IMR-90 (cell line): ENCODE data around the gene LRRC4C. TPM values are rescaled to one million over a fixed set of nuclear protein-coding genes. Genes with fewer than 3 reads are reported as not detected.

Source experiments
- ATAC-seq: fragments of 200-7000 bp; cut with Tn5 transposase; 2 replicates; pipeline ENCODE4 v1.9.1; 2020; ENCODE audit warnings: low read depth, mild to moderate bottlenecking, moderate library complexity
- BruUV-seq: library from RNA; stranded (reverse); fragments of 400-500 nt; replicated peaks from 2 replicates; lab custom pipeline; 2021; lab: Mats Ljungman, UMichigan
- CTCF ChIA-PET: fragments of 300-600 bp; formaldehyde crosslinking; extraction: SDS; loops from one replicate; lab custom pipeline; 2021; ENCODE audit warnings: antibody characterized with exemption; lab: Yijun Ruan, JAX
- POLR2A ChIA-PET: fragments of 300-600 bp; sonication (Branson Sonifier 250); formaldehyde crosslinking; loops from one replicate; lab custom pipeline; 2022; ENCODE audit warnings: antibody characterized with exemption; ENCODE audit not compliant: unreplicated experiment; lab: Charles Lee
- DNase-seq: peaks from one replicate; pipeline ENCODE4 v3.0.0; 2013
- H2AFZ ChIP-seq: replicated peaks from 2 replicates; pipeline ENCODE3; 2013; ENCODE audit warnings: low read length, mild to moderate bottlenecking; ENCODE audit not compliant: poor library complexity
- H2AK5ac ChIP-seq: 2 replicates; pipeline ENCODE4 v1.6.1; 2013; ENCODE audit warnings: low read depth, low read length, inconsistent platforms
- H2AK9ac ChIP-seq: replicated peaks from 2 replicates; pipeline ENCODE3; 2013; ENCODE audit warnings: mild to moderate bottlenecking, low read depth, low read length, moderate library complexity; ENCODE audit not compliant: poor library complexity
- H2BK120ac ChIP-seq: 2 replicates; pipeline ENCODE4 v1.6.1; 2013; ENCODE audit warnings: low read depth, low read length, inconsistent platforms
- H2BK15ac ChIP-seq: 3 replicates; pipeline ENCODE4 v1.6.1; 2013; ENCODE audit warnings: low read depth, low read length, inconsistent platforms
- H2BK20ac ChIP-seq: 2 replicates; pipeline ENCODE4 v1.6.1; 2013; ENCODE audit warnings: low read depth, mild to moderate bottlenecking, inconsistent platforms, low read length, moderate library complexity
- H2BK5ac ChIP-seq: 2 replicates; pipeline ENCODE4 v1.6.1; 2013; ENCODE audit warnings: mild to moderate bottlenecking, low read depth, low read length, inconsistent platforms; ENCODE audit not compliant: poor library complexity, severe bottlenecking
- H3K14ac ChIP-seq: replicated peaks from 2 replicates; pipeline ENCODE4 v1.6.1; 2013; ENCODE audit warnings: low read depth, low read length, inconsistent platforms
- H3K18ac ChIP-seq: 2 replicates; pipeline ENCODE4 v1.6.1; 2013; ENCODE audit warnings: low read depth, low read length, control low read depth
- H3K23ac ChIP-seq: 2 replicates; pipeline ENCODE4 v1.6.1; 2013; ENCODE audit warnings: low read depth, low read length, inconsistent platforms
- H3K27ac ChIP-seq: 2 replicates; pipeline ENCODE4 v1.5.1; 2013; ENCODE audit warnings: mild to moderate bottlenecking, control low read depth, low read length; ENCODE audit not compliant: insufficient read depth
- H3K27me3 ChIP-seq: 2 replicates; pipeline ENCODE4 v1.6.1; 2013; ENCODE audit warnings: low read length; ENCODE audit not compliant: control insufficient read depth, insufficient read depth
- H3K36me3 ChIP-seq: 2 replicates; pipeline ENCODE4 v1.6.1; 2013; ENCODE audit warnings: low read length, mixed read lengths; ENCODE audit not compliant: control insufficient read depth, insufficient read depth
- H3K4ac ChIP-seq: 2 replicates; pipeline ENCODE4 v1.6.1; 2013; ENCODE audit warnings: low read depth, low read length, inconsistent platforms
- H3K4me1 ChIP-seq: 2 replicates; pipeline ENCODE4 v1.6.1; 2013; ENCODE audit warnings: low read length, mixed read lengths; ENCODE audit not compliant: control insufficient read depth, insufficient read depth
- H3K4me2 ChIP-seq: 2 replicates; pipeline ENCODE4 v1.6.1; 2013; ENCODE audit warnings: low read depth, mild to moderate bottlenecking, control low read depth, low read length, moderate library complexity
- H3K4me3 ChIP-seq: 2 replicates; pipeline ENCODE4 v1.5.1; 2013; ENCODE audit warnings: low read depth, mild to moderate bottlenecking, control low read depth, low read length, moderate library complexity; ENCODE audit not compliant: insufficient read depth
- H3K56ac ChIP-seq: 2 replicates; pipeline ENCODE4 v1.6.1; 2013; ENCODE audit warnings: low read length, inconsistent platforms; ENCODE audit not compliant: insufficient read depth; ENCODE audit errors: extremely low read depth
- H3K79me1 ChIP-seq, 2 experiments: 2 replicates each; pipeline ENCODE4 v1.6.1; 2013; ENCODE audit warnings: low read length in 2 of 2, inconsistent platforms in 1 of 2, low read depth in 1 of 2
- H3K9ac ChIP-seq: 2 replicates; pipeline ENCODE4 v1.6.1; 2013; ENCODE audit warnings: low read depth, low read length, control low read depth
- H3K9me1 ChIP-seq: 2 replicates; pipeline ENCODE4 v1.6.1; 2013; ENCODE audit warnings: low read length, inconsistent platforms; ENCODE audit not compliant: insufficient read depth
- H3K9me3 ChIP-seq: 2 replicates; pipeline ENCODE4 v1.6.1; 2013; ENCODE audit warnings: low read length; ENCODE audit not compliant: control insufficient read depth, insufficient read depth
- H4K20me1 ChIP-seq: 2 replicates; pipeline ENCODE4 v1.6.1; 2013; ENCODE audit warnings: low read length, inconsistent platforms; ENCODE audit not compliant: insufficient read depth
- H4K5ac ChIP-seq: 2 replicates; pipeline ENCODE4 v1.6.1; 2013; ENCODE audit warnings: mild to moderate bottlenecking, low read depth, low read length, control low read depth
- H4K8ac ChIP-seq, 2 experiments: 2 replicates each; pipeline ENCODE4 v1.6.1; 2013; ENCODE audit warnings: low read depth in 2 of 2, low read length in 2 of 2, control low read depth in 1 of 2, inconsistent platforms in 1 of 2
- H4K91ac ChIP-seq: 2 replicates; pipeline ENCODE4 v1.6.1; 2013; ENCODE audit warnings: low read depth, low read length, inconsistent platforms; ENCODE audit not compliant: insufficient read depth
- BHLHE40 ChIP-seq: fragments of 150-350 bp; IDR thresholded peaks from 2 replicates; pipeline ENCODE4 v1.6.1; 2016; ENCODE audit warnings: mild to moderate bottlenecking, low read depth, low read length
- CEBPB ChIP-seq: IDR thresholded peaks from 2 replicates; pipeline ENCODE4 v1.6.1; 2012; ENCODE audit warnings: low read depth, low read length, improper control_type of control experiment
- CHD1 ChIP-seq: IDR thresholded peaks from 2 replicates; pipeline ENCODE4 v1.6.1; 2012; ENCODE audit warnings: low read depth, low read length, improper control_type of control experiment
- FOS ChIP-seq: fragments of 150-350 bp; IDR thresholded peaks from 2 replicates; pipeline ENCODE4 v1.6.1; 2016; ENCODE audit warnings: low read depth, low read length
- MAFK ChIP-seq: IDR thresholded peaks from 2 replicates; pipeline ENCODE4 v1.6.1; 2012; ENCODE audit warnings: low read depth, low read length, improper control_type of control experiment
- MAZ ChIP-seq: IDR thresholded peaks from 2 replicates; pipeline ENCODE4 v1.6.1; 2012; ENCODE audit warnings: low read depth, mild to moderate bottlenecking, low read length, improper control_type of control experiment, moderate library complexity, borderline replicate concordance
- MXI1 ChIP-seq: IDR thresholded peaks from 2 replicates; pipeline ENCODE4 v1.6.1; 2012; ENCODE audit warnings: low read depth, mild to moderate bottlenecking, low read length, moderate library complexity, borderline replicate concordance
- NFE2L2 ChIP-seq: fragments of 150-350 bp; IDR thresholded peaks from 2 replicates; pipeline ENCODE4 v1.6.1; 2016; ENCODE audit warnings: low read depth, mild to moderate bottlenecking, low read length
- POLR2A ChIP-seq: IDR thresholded peaks from 2 replicates; pipeline ENCODE4 v1.6.1; 2012; ENCODE audit warnings: mild to moderate bottlenecking, low read depth, low read length
- RAD21 ChIP-seq: IDR thresholded peaks from 2 replicates; pipeline ENCODE4 v1.6.1; 2012; ENCODE audit warnings: low read length, improper control_type of control experiment
- RCOR1 ChIP-seq: IDR thresholded peaks from 2 replicates; pipeline ENCODE4 v1.6.1; 2012; ENCODE audit warnings: mild to moderate bottlenecking, low read length, improper control_type of control experiment; ENCODE audit not compliant: insufficient replicate concordance
- RFX5 ChIP-seq: IDR thresholded peaks from 2 replicates; pipeline ENCODE4 v1.8.0; 2012; ENCODE audit warnings: low read depth, mild to moderate bottlenecking, low read length, moderate library complexity
- SMC3 ChIP-seq: fragments of 150-350 bp; IDR thresholded peaks from 2 replicates; pipeline ENCODE4 v1.6.1; 2016; ENCODE audit warnings: low read depth, mild to moderate bottlenecking, antibody characterized with exemption, low read length, moderate library complexity
- WGBS, 2 experiments: methylation state at CpG; one replicate each; pipeline versions ENCODE4 v1.1.5 to v1.1.7; 2013; ENCODE audit warnings: missing lambda C conversion rate in 2 of 2; ENCODE audit not compliant: insufficient read length in 1 of 2; ENCODE audit errors: extremely low coverage in 2 of 2; 5-methylcytosine and 5-hydroxymethylcytosine counted together
- dilution Hi-C: fragments of 300-500 bp; cut with HindIII; formaldehyde crosslinking; loops from one replicate; pipeline ENCODE4 v1.14.3; 2018; ENCODE audit warnings: low sequenced_read_pairs; ENCODE audit not compliant: unreplicated experiment
- in situ Hi-C: fragments of 300-500 bp; cut with MboI; formaldehyde crosslinking; loops from 3 replicates; pipeline ENCODE4 v1.14.3; 2019; ENCODE audit warnings: low sequenced_read_pairs, inconsistent platforms, mixed read lengths
- intact Hi-C: fragments of 100-400 bp; cut with micrococcal nuclease; formaldehyde crosslinking; loops from 2 replicates; pipeline ENCODE4 v1.10.0; 2022
- polyA plus RNA-seq, 3 experiments: library from polyadenylated mRNA; depleted of rRNA; stranded (reverse); fragments of >200 nt; gene quantifications; 2 replicates each; pipeline ENCODE4 v1.2.3, GENCODE V29; 2012; ENCODE audit warnings: low replicate concordance in 1 of 3
- total RNA-seq: library from RNA; depleted of rRNA; stranded (reverse); fragments of >200 nt; gene quantifications from 2 replicates; pipeline ENCODE4 v1.2.3, GENCODE V29; 2012
- TF ChIP-seq, protein P1 (sequence below): fragments of 150-350 bp; IDR thresholded peaks from 2 replicates; pipeline ENCODE4 v1.6.1; 2017; ENCODE audit warnings: mild to moderate bottlenecking, antibody characterized with exemption, low read length, low read depth
- TF ChIP-seq, protein P2 (sequence below): fragments of 150-350 bp; IDR thresholded peaks from 2 replicates; pipeline ENCODE4 v1.6.1; 2016; ENCODE audit warnings: low read depth, mild to moderate bottlenecking, low read length, moderate library complexity, borderline replicate concordance

LRRC4C gene
- total and polyA plus RNA-seq, 2 of the 4 experiments (the other 2 are of a cell fraction): under 0.01 to 0.03 TPM

DNA sequence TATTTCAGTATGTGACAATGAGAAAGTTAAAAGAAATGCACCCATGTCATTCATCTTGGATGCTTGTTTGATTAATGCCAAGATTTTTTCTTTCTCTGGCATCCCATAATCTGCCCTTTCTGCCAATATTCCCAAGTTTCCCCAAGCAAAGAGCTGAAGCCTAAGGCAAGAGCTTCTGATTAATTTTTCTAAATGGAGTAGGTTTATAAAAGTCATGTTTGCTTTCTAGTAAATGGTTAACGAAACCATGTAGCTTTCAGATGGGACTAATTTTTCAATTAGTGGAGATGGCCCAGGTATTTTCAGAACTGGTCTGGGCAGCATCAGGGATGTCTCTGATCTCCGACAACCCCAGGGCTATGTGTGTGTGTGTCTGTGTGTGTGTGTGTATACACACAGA is 55.3 kb downstream of the LRRC4C start:
- H3K18ac ChIP-seq: no peak overlapping the region
- H2AK9ac ChIP-seq: no peak overlapping the region
- no peak overlapping the region for H4K91ac ChIP-seq
- H3K4ac ChIP-seq: no peak overlapping the region
- H3K9ac ChIP-seq: no peak overlapping the region
- H3K4me1 ChIP-seq: no peaks in the 10 kb centered on the region
- intact Hi-C loops (no loop called here), in situ Hi-C loops (no loop called here), dilution Hi-C loops (no loop called here)
- DNase-seq (no peak), ATAC-seq (no peak)
- no peak overlapping the region for H3K4me3 ChIP-seq
- no peak overlapping the region for H3K4me2 ChIP-seq
- H3K79me1 ChIP-seq: no peaks in the 10 kb centered on the region
- H3K36me3 ChIP-seq: no peaks in the 10 kb centered on the region
- H4K20me1 ChIP-seq: no peaks in the 10 kb centered on the region
- no peak overlapping the region for H2BK5ac ChIP-seq
- H3K23ac ChIP-seq: no peak overlapping the region
- no peak overlapping the region for H2BK15ac ChIP-seq
- H2BK20ac ChIP-seq: no peak overlapping the region
- CTCF ChIA-PET: no interaction called here
- H3K9me1 ChIP-seq: no peaks in the 10 kb centered on the region
- no TSS peak for BruUV-seq
- no peak overlapping the region for H4K8ac ChIP-seq
- no peak overlapping the region for H2AK5ac ChIP-seq
- H3K56ac ChIP-seq: no peak overlapping the region
- no peak overlapping the region for H2AFZ ChIP-seq
- TF ChIP-seq RAD21 (no peak), MAZ (no peak), MAFK (no peak), BHLHE40 (no peak), SMC3 (no peak), CEBPB (no peak), RCOR1 (no peak), NFE2L2 (no peak), POLR2A (no peak), MXI1 (no peak), FOS (no peak), RFX5 (no peak), CHD1 (no peak)
- TF ChIP-seq, protein P1, sequence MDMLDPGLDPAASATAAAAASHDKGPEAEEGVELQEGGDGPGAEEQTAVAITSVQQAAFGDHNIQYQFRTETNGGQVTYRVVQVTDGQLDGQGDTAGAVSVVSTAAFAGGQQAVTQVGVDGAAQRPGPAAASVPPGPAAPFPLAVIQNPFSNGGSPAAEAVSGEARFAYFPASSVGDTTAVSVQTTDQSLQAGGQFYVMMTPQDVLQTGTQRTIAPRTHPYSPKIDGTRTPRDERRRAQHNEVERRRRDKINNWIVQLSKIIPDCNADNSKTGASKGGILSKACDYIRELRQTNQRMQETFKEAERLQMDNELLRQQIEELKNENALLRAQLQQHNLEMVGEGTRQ: no peak
- TF ChIP-seq, protein P2, sequence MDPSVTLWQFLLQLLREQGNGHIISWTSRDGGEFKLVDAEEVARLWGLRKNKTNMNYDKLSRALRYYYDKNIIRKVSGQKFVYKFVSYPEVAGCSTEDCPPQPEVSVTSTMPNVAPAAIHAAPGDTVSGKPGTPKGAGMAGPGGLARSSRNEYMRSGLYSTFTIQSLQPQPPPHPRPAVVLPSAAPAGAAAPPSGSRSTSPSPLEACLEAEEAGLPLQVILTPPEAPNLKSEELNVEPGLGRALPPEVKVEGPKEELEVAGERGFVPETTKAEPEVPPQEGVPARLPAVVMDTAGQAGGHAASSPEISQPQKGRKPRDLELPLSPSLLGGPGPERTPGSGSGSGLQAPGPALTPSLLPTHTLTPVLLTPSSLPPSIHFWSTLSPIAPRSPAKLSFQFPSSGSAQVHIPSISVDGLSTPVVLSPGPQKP: no peak
- POLR2A ChIA-PET: no interaction called here
- H3K9me3 ChIP-seq: peaks cover 6% of the 10 kb centered on the region
- no peak overlapping the region for H3K27ac ChIP-seq
- H3K14ac ChIP-seq: no peak overlapping the region
- no CpG with 5 or more reads among the region's 2 CpGs for WGBS, 2 experiments
- H2BK120ac ChIP-seq: no peak overlapping the region
- H4K5ac ChIP-seq: no peak overlapping the region
- H3K27me3 ChIP-seq: no peaks in the 10 kb centered on the region
